Right lobe of liver (tissue), 6 donors: ENCODE data around the gene MPZL1. TPM values are rescaled to one million over a fixed set of nuclear protein-coding genes. Genes with fewer than 3 reads are reported as not detected.

Source experiments
- ATAC-seq, 4 donors: fragments of 200-7000 bp; cut with Tn5 transposase; one replicate each; pipeline ENCODE4 v1.9.1; 2020; ENCODE audit warnings: mild to moderate bottlenecking in 4 of 4, moderate library complexity in 4 of 4
- DNase-seq, 3 donors: peaks; one replicate each; pipeline ENCODE4 v3.0.0-alpha.2; 2020
- H3K27ac ChIP-seq, 3 donors: fragments of 200-600 bp; one replicate each; pipeline ENCODE4 v1.8.0; 2022
- H3K27me3 ChIP-seq, 2 donors: fragments of 200-600 bp; one replicate each; pipeline ENCODE4 v1.8.0; 2022
- H3K36me3 ChIP-seq, 4 donors: fragments of 200-600 bp; sonication (generic) in 1 of 4; one replicate each; pipeline versions ENCODE4 v1.5.1 to v1.8.0; 2017 to 2022; ENCODE audit warnings: control low read depth in 1 of 4
- H3K4me1 ChIP-seq, 4 donors: fragments of 200-600 bp; sonication (generic) in 1 of 4; one replicate each; pipeline versions ENCODE4 v1.5.1 to v1.8.0; 2017 to 2022; ENCODE audit warnings: control low read depth in 1 of 4
- H3K4me3 ChIP-seq, 3 donors: fragments of 200-600 bp; one replicate each; pipeline ENCODE4 v1.8.0; 2022
- H3K9me3 ChIP-seq, 4 donors: fragments of 200-600 bp; sonication (generic) in 1 of 4; one replicate each; pipeline versions ENCODE4 v1.5.1 to v1.8.0; 2017 to 2022; ENCODE audit warnings: control low read depth in 1 of 4
- CTCF ChIP-seq, 4 donors: fragments of 200-600 bp in 3 of 4; fragments of 450-650 bp in 1 of 4; IDR thresholded peaks; one replicate each; pipeline versions ENCODE4 v1.5.1 to v1.8.0; 2016 to 2022; ENCODE audit warnings: antibody characterized with exemption in 4 of 4, mild to moderate bottlenecking in 2 of 4
- POLR2A ChIP-seq: fragments of 450-650 bp; IDR thresholded peaks from one replicate; pipeline ENCODE4 v1.6.1; 2017; ENCODE audit warnings: antibody characterized with exemption, mild to moderate bottlenecking
- WGBS: methylation state at CpG from one replicate; pipeline ENCODE4 v1.1.6; 2018; ENCODE audit warnings: low coverage, low lambda C conversion rate; ENCODE audit not compliant: insufficient coverage; ENCODE audit errors: missing lambda C conversion rate; 5-methylcytosine and 5-hydroxymethylcytosine counted together
- intact Hi-C, 2 donors: fragments of 100-400 bp; cut with DNase I; formaldehyde crosslinking; loops; one replicate each; pipeline versions ENCODE4 v1.11.2 to v1.14.1; 2022
- total RNA-seq, 6 experiments: library from RNA; depleted of rRNA in 2 of 6; stranded (reverse); fragments of >200 nt in 2 of 6; fragmentation: NEBNext Ultra II Directional in 3 of 6; extraction: Animal tissue kit (Norgen Biotek cat#: 25700) in 3 of 6; gene quantifications; one replicate each; pipeline versions ENCODE4 v1.1.0 to v1.2.4, GENCODE V29; 2016 to 2023
- donor health status: DM: no; HTN: yes; CAD: no.
- donor health status: DM: no; HTN: no; CAD: no.
- donor health status: DM: no; HTN: no; CAD: no.
- donor health status: DM: no; HTN: yes; CAD: no.
- donor health status: DM: no; HTN: yes; CAD: no.

Gene MPZL1
- total RNA-seq, 6 experiments from 2014 or later, result 15.7 to 43.3 (median 18.9) TPM

- Histone ChIP-seq H3K9me3 (no peaks in the 10 kb centered on the region), H3K4me1 (peaks cover 0 to 20% (median 6%) of the 10 kb centered on the region in 4 donors), H3K27ac (no peak overlapping the region), H3K4me3 (no peak overlapping the region), H3K36me3 (no peaks in the 10 kb centered on the region), H3K27me3 (no peaks in the 10 kb centered on the region)
- no peak for DNase-seq
- intact Hi-C loops, result no loop called here
- ATAC-seq, result peak in 1 of 4 donors; percentile 14
- no peak for TF ChIP-seq POLR2A
- TF ChIP-seq CTCF (IDR thresholded peaks at IDR 0.05), result no peak
- WGBS, result 58% methylated on average over 3 of the region's 3 CpGs
Measured at GRCh38 chr1:167755654-167756053, 33.9 kb downstream of the MPZL1 start.

DNA sequence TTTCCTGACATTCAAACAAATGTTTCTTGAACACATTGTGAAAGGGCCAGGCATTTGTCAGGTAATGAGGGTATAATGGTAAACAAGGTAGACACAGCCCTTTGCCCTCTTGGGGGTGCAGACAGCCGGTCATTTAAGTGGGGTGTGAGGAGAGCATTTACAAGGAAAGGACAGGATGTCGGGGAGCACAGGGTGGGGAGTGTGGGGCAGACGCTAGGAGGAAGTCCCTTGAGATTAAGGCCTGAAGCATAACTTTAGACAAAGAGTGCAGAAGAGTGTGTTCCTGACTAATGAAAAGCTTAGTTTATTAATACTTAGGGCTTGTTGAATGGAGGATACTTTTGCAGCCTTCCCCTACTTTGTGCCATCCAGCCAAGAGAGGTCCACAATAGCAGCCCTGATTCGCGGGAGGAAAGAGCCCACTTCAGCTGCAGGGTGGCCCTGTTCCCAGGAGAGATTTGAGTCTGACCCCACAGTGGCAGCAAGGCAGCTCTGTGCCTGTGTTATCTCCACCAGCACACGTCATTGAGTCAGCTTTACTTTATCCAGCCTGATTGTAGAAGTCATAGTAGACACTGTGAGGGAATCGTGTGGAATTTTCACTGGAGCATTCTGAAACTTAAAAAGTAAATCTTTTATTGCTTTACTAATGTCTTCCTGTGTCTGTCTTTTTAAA lies 35.1 kb downstream of the MPZL1 start:
- ATAC-seq (peak in 3 of 4 donors; percentile 24 to 40 (median 29)), DNase-seq (no peak)
- Histone ChIP-seq H3K9me3 (no peaks in the 10 kb centered on the region), H3K4me1 (peaks cover 0 to 20% (median 6%) of the 10 kb centered on the region in 4 donors), H3K27me3 (no peaks in the 10 kb centered on the region), H3K36me3 (no peaks in the 10 kb centered on the region), H3K27ac (no peak overlapping the region), H3K4me3 (no peak overlapping the region)
- TF ChIP-seq CTCF (IDR thresholded peaks at IDR 0.05) (no peak), POLR2A (no peak)
- intact Hi-C loops, result no loop called here
- 43% methylated on average over 5 of the region's 7 CpGs for WGBS

- WGBS, result 89% methylated on average over 4 of the region's 4 CpGs
- Histone ChIP-seq H3K27ac (no peak overlapping the region), H3K4me3 (no peak overlapping the region), H3K27me3 (no peaks in the 10 kb centered on the region), H3K9me3 (no peaks in the 10 kb centered on the region), H3K4me1 (peaks cover 0 to 12% (median 2%) of the 10 kb centered on the region in 4 donors), H3K36me3 (no peaks in the 10 kb centered on the region)
- no peak for ATAC-seq
- TF ChIP-seq POLR2A, result no peak
- TF ChIP-seq CTCF (IDR thresholded peaks at IDR 0.05), result no peak
- DNase-seq, result no peak
- intact Hi-C loops, result no loop called here
Measured at GRCh38 chr1:167757433-167758309, 35.9 kb downstream of the MPZL1 start.

- Histone ChIP-seq H3K36me3 (no peaks in the 10 kb centered on the region), H3K4me1 (peaks cover 0 to 5% (median 0%) of the 10 kb centered on the region in 4 donors), H3K27ac (no peak overlapping the region), H3K27me3 (no peaks in the 10 kb centered on the region), H3K4me3 (no peak overlapping the region), H3K9me3 (no peaks in the 10 kb centered on the region)
- intact Hi-C loops, result no loop called here
- TF ChIP-seq CTCF (IDR thresholded peaks at IDR 0.05) (no peak), POLR2A (no peak)
- peak in 1 of 4 donors; percentile 32 for ATAC-seq
- no peak for DNase-seq
- WGBS, result 50% methylated on average over 2 of the region's 2 CpGs
Measured at GRCh38 chr1:167761400-167761799, 39.6 kb downstream of the MPZL1 start.
